Central memory CD8-positive, alpha-beta T cell (primary cell): ENCODE measurements around the gene SMC6.

Experiments
- ATAC-seq: fragments of 150-1000 bp; cut with Tn5 transposase; replicated peaks from 2 replicates; pipeline ENCODE4 v1.10.0; 2022; ENCODE audit warnings: mild to moderate bottlenecking, moderate FRiP score, moderate number of reproducible peaks; ENCODE audit not compliant: poor library complexity, severe bottlenecking; ENCODE audit errors: extremely low read depth
- DNase-seq, 2 donors: peaks; one replicate each; pipeline ENCODE4 v3.0.0; 2021; ENCODE audit warnings: low spot score in 2 of 2
- H3K27ac Mint-ChIP-seq: one replicate; pipeline ENCODE4 v1.8.0; 2022; ENCODE audit warnings: low read depth, mild to moderate bottlenecking, moderate library complexity, mixed read lengths
- H3K27me3 Mint-ChIP-seq: one replicate; pipeline ENCODE4 v1.8.0; 2022; ENCODE audit warnings: mixed read lengths
- H3K36me3 Mint-ChIP-seq: one replicate; pipeline ENCODE4 v1.8.0; 2022; ENCODE audit warnings: mild to moderate bottlenecking, moderate library complexity, mixed read lengths; ENCODE audit not compliant: insufficient read depth
- H3K4me1 Mint-ChIP-seq: one replicate; pipeline ENCODE4 v1.8.0; 2022; ENCODE audit warnings: mixed read lengths
- H3K4me3 Mint-ChIP-seq: one replicate; pipeline ENCODE4 v1.8.0; 2022; ENCODE audit warnings: mild to moderate bottlenecking, moderate library complexity, mixed read lengths
- H3K9me3 Mint-ChIP-seq: one replicate; pipeline ENCODE4 v1.8.0; 2022; ENCODE audit warnings: mixed read lengths

The SMC6 gene

GRCh38 chr2:17627434-17627833, 126.2 kb downstream of the SMC6 start:
- Mint-ChIP-seq H3K27me3 (peaks cover 5% of the 10 kb centered on the region), H3K27ac (no peak overlapping the region), H3K4me3 (no peak overlapping the region), H3K4me1 (no peaks in the 10 kb centered on the region), H3K36me3 (no peaks in the 10 kb centered on the region), H3K9me3 (no peaks in the 10 kb centered on the region)
- no peak for ATAC-seq
- DNase-seq = no peak

- Mint-ChIP-seq H3K4me1 (no peaks in the 10 kb centered on the region), H3K27ac (no peak overlapping the region), H3K4me3 (no peak overlapping the region), H3K36me3 (no peaks in the 10 kb centered on the region), H3K9me3 (no peaks in the 10 kb centered on the region), H3K27me3 (peaks cover 9% of the 10 kb centered on the region)
- ATAC-seq = no peak
- no peak for DNase-seq
Measured at GRCh38 chr2:17626986-17627385, 126.6 kb downstream of the SMC6 start.

- DNase-seq = no peak
- H3K27ac Mint-ChIP-seq = no peak overlapping the region
- peaks cover 25% of the 10 kb centered on the region for H3K27me3 Mint-ChIP-seq
- ATAC-seq = no peak
- no peaks in the 10 kb centered on the region for H3K4me1 Mint-ChIP-seq
- no peaks in the 10 kb centered on the region for H3K9me3 Mint-ChIP-seq
- H3K4me3 Mint-ChIP-seq = no peak overlapping the region
- no peaks in the 10 kb centered on the region for H3K36me3 Mint-ChIP-seq
Measured at GRCh38 chr2:17625446-17625845, 128.2 kb downstream of the SMC6 start.

GRCh38 chr2:17621781-17622180, 131.8 kb downstream of the SMC6 start:
- Mint-ChIP-seq H3K9me3 (no peaks in the 10 kb centered on the region), H3K27me3 (peaks cover 40% of the 10 kb centered on the region), H3K4me3 (no peak overlapping the region), H3K36me3 (no peaks in the 10 kb centered on the region), H3K27ac (no peak overlapping the region), H3K4me1 (no peaks in the 10 kb centered on the region)
- DNase-seq (no peak), ATAC-seq (no peak)

- Mint-ChIP-seq H3K4me3 (no peak overlapping the region), H3K27ac (no peak overlapping the region), H3K9me3 (no peaks in the 10 kb centered on the region), H3K36me3 (no peaks in the 10 kb centered on the region), H3K27me3 (peaks cover 40% of the 10 kb centered on the region), H3K4me1 (no peaks in the 10 kb centered on the region)
- DNase-seq (no peak), ATAC-seq (no peak)
Measured at GRCh38 chr2:17620841-17621240, 132.8 kb downstream of the SMC6 start.

GRCh38 chr2:17620280-17620679, 133.3 kb downstream of the SMC6 start:
- Mint-ChIP-seq H3K4me3 (no peak overlapping the region), H3K27ac (no peak overlapping the region), H3K9me3 (no peaks in the 10 kb centered on the region), H3K27me3 (peaks cover 41% of the 10 kb centered on the region), H3K36me3 (no peaks in the 10 kb centered on the region), H3K4me1 (no peaks in the 10 kb centered on the region)
- DNase-seq = no peak
- no peak for ATAC-seq

GRCh38 chr2:17617955-17618354, 135.7 kb downstream of the SMC6 start:
- no peak for DNase-seq
- Mint-ChIP-seq H3K36me3 (peaks cover 2% of the 10 kb centered on the region), H3K27me3 (peaks cover 63% of the 10 kb centered on the region), H3K9me3 (no peaks in the 10 kb centered on the region), H3K27ac (no peak overlapping the region), H3K4me1 (no peaks in the 10 kb centered on the region), H3K4me3 (no peak overlapping the region)
- ATAC-seq = no peak

GRCh38 chr2:17617516-17617915, 136.1 kb downstream of the SMC6 start:
- ATAC-seq (no peak), DNase-seq (no peak)
- Mint-ChIP-seq H3K4me3 (no peak overlapping the region), H3K9me3 (no peaks in the 10 kb centered on the region), H3K27ac (no peak overlapping the region), H3K36me3 (peaks cover 2% of the 10 kb centered on the region), H3K27me3 (peaks cover 59% of the 10 kb centered on the region), H3K4me1 (no peaks in the 10 kb centered on the region)

- no peak for DNase-seq
- Mint-ChIP-seq H3K9me3 (no peaks in the 10 kb centered on the region), H3K27ac (no peak overlapping the region), H3K4me1 (no peaks in the 10 kb centered on the region), H3K27me3 (peaks cover 48% of the 10 kb centered on the region), H3K36me3 (peaks cover 2% of the 10 kb centered on the region), H3K4me3 (no peak overlapping the region)
- ATAC-seq = no peak
Measured at GRCh38 chr2:17616405-17616804, 137.2 kb downstream of the SMC6 start.

- H3K27me3 Mint-ChIP-seq = peaks cover 42% of the 10 kb centered on the region
- H3K4me1 Mint-ChIP-seq = no peaks in the 10 kb centered on the region
- peaks cover 2% of the 10 kb centered on the region for H3K36me3 Mint-ChIP-seq
- no peak overlapping the region for H3K4me3 Mint-ChIP-seq
- H3K9me3 Mint-ChIP-seq = no peaks in the 10 kb centered on the region
- ATAC-seq (no peak), DNase-seq (no peak)
- H3K27ac Mint-ChIP-seq = no peak overlapping the region
Measured at GRCh38 chr2:17615728-17616351, 137.8 kb downstream of the SMC6 start.

- Mint-ChIP-seq H3K27me3 (peaks cover 36% of the 10 kb centered on the region), H3K4me3 (no peak overlapping the region), H3K27ac (no peak overlapping the region), H3K9me3 (no peaks in the 10 kb centered on the region), H3K4me1 (no peaks in the 10 kb centered on the region), H3K36me3 (peaks cover 2% of the 10 kb centered on the region)
- DNase-seq (no peak), ATAC-seq (no peak)
Measured at GRCh38 chr2:17615147-17615546, 138.5 kb downstream of the SMC6 start.

- no peak overlapping the region for H3K4me3 Mint-ChIP-seq
- H3K36me3 Mint-ChIP-seq = peaks cover 2% of the 10 kb centered on the region
Measured at GRCh38 chr2:17614174-17614930, 139.3 kb downstream of the SMC6 start.

More at GRCh38 chr2:17614174-17614930, 139.3 kb downstream of the SMC6 start:
- peaks cover 28% of the 10 kb centered on the region for H3K27me3 Mint-ChIP-seq
- no peaks in the 10 kb centered on the region for H3K9me3 Mint-ChIP-seq
- DNase-seq (no peak), ATAC-seq (no peak)
- H3K27ac Mint-ChIP-seq = no peak overlapping the region
- H3K4me1 Mint-ChIP-seq = no peaks in the 10 kb centered on the region
